Measurements from ENCODE around the gene ZNF836. TPM values are rescaled to one million over a fixed set of nuclear protein-coding genes. Genes with fewer than 3 reads are reported as not detected.
A peak's percentile ranks its signal among the peaks of the same experiment; 100 is the strongest.

Gene ZNF836
- total RNA-seq, 1 donor from 2014 or later, result 19.1 TPM

DNA sequence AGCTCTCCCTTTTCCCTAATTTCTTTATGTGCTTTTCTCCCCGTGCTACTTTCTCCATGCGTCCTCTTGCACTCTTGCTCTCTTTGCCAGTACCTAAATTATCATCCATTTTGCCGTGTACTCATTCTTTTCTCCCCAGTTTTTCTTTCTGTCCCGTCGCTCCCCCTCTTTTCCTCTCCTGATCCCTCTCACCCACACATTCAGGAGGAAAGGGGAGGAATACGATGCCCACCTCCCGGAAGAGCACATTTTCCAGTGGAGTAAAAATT lies 32.5 kb downstream of the ZNF836 start:
- Mint-ChIP-seq H3K9me3 (peaks cover 33% of the 10 kb centered on the region), H3K27ac (peak overlapping the region; percentile 99), H3K36me3 (peaks cover 44% of the 10 kb centered on the region), H3K4me1 (peaks cover 31% of the 10 kb centered on the region), H3K4me3 (peak overlapping the region; percentile 96), H3K27me3 (ENCODE audit: low read depth) (no peaks in the 10 kb centered on the region)
- no peak for TF ChIP-seq CTCF (IDR thresholded peaks at IDR 0.05; ENCODE audit: unreplicated experiment)
- no peak for DNase-seq (ENCODE audit: low spot score in 2 of 2, unreplicated experiment in 2 of 2)

GRCh38 chr19:52138278-52138982 lies 33.0 kb downstream of the ZNF836 start:
- Mint-ChIP-seq H3K9me3 (peaks cover 36% of the 10 kb centered on the region), H3K27ac (peak overlapping the region; percentile 99), H3K4me1 (peaks cover 31% of the 10 kb centered on the region), H3K27me3 (ENCODE audit: low read depth) (no peaks in the 10 kb centered on the region), H3K4me3 (peak overlapping the region; percentile 96), H3K36me3 (peaks cover 47% of the 10 kb centered on the region)
- DNase-seq (ENCODE audit: low spot score in 2 of 2, unreplicated experiment in 2 of 2), result peak; percentile 31 to 59
- TF ChIP-seq CTCF (IDR thresholded peaks at IDR 0.05; ENCODE audit: unreplicated experiment), result no peak

- TF ChIP-seq CTCF (IDR thresholded peaks at IDR 0.05; ENCODE audit: unreplicated experiment), result no peak
- no peak overlapping the region for H3K27ac Mint-ChIP-seq
- no peak for DNase-seq (ENCODE audit: low spot score in 2 of 2, unreplicated experiment in 2 of 2)
- H3K27me3 Mint-ChIP-seq (ENCODE audit: low read depth), result no peaks in the 10 kb centered on the region
- H3K36me3 Mint-ChIP-seq, result peaks cover 94% of the 10 kb centered on the region
- peaks cover 71% of the 10 kb centered on the region for H3K9me3 Mint-ChIP-seq
- H3K4me3 Mint-ChIP-seq, result no peak overlapping the region
- no peaks in the 10 kb centered on the region for H3K4me1 Mint-ChIP-seq
These were observed 51.1 kb downstream of the ZNF836 start for GRCh38 chr19:52120286-52120685.

DNA sequence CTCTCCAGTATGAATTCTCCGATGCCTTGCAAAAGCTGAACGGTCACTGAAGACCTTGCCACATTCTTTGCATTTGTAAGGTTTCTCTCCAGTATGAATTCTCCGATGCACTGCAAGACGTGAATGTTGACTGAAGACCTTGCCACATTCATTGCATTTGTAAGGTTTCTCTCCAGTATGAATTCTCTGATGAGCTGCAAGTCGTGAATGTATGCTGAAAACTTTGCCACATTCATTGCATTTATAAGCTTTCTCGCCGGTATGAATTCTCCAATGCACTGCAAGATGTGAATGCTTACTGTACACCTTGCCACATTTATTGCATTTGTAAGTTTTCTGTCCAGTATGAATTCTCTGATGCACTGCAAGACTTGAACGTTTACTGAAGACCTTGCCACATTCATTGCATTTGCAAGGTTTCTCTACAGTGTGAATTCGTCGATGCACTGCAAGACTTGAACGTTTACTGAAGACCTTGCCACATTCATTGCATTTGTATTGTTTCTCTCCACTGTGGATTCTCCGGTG lies 55.8 kb downstream of the ZNF836 start:
- no peak overlapping the region for H3K4me3 Mint-ChIP-seq
- DNase-seq (ENCODE audit: low spot score in 2 of 2, unreplicated experiment in 2 of 2), result no peak
- no peak overlapping the region for H3K27ac Mint-ChIP-seq
- H3K36me3 Mint-ChIP-seq, result peaks cover 88% of the 10 kb centered on the region
- no peaks in the 10 kb centered on the region for H3K27me3 Mint-ChIP-seq (ENCODE audit: low read depth)
- H3K9me3 Mint-ChIP-seq, result peaks cover 90% of the 10 kb centered on the region
- no peak for TF ChIP-seq CTCF (IDR thresholded peaks at IDR 0.05; ENCODE audit: unreplicated experiment)
- H3K4me1 Mint-ChIP-seq, result no peaks in the 10 kb centered on the region

DNA sequence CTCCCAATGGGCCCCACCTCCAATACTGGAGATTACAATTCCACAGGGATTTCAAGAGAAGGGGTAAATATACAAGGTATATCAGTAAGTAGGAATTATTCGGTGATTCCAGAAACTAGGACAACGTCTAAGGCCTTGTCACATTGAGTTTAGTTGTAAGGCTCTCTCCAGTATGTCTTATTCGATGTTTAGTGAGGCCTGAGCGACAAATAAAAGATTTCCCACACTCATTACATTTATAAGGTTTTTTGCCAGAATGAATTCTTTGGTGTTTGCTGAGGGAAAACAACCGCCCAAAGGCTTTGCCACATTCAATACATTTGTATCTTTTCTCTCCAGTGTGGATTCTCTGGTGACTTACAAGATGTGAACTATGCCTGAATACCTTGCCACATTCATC lies 56.7 kb downstream of the ZNF836 start:
- no peak for DNase-seq (ENCODE audit: low spot score in 2 of 2, unreplicated experiment in 2 of 2)
- Mint-ChIP-seq H3K4me3 (no peak overlapping the region), H3K9me3 (peaks cover 88% of the 10 kb centered on the region), H3K36me3 (peaks cover 83% of the 10 kb centered on the region), H3K27ac (no peak overlapping the region), H3K4me1 (no peaks in the 10 kb centered on the region), H3K27me3 (ENCODE audit: low read depth) (no peaks in the 10 kb centered on the region)
- no peak for TF ChIP-seq CTCF (IDR thresholded peaks at IDR 0.05; ENCODE audit: unreplicated experiment)
